DMS53 treated with DMSO at 0.1 percent for 48 hours (cell line): ENCODE measurements around the gene IGF1.
"Not testable (repeated sequence)": the region's sequence is repeated elsewhere in the genome, so short reads cannot be mapped to it uniquely, and the experiment has no call there.

Source experiments
- DNase-seq: peaks from one replicate; lab custom pipeline; 2025; ENCODE audit not compliant: unreplicated experiment; lab: John Stamatoyannopoulos, UW

Gene IGF1

GRCh38 chr12:102462795-102463465, 17.4 kb downstream of the IGF1 start:
- DNase-seq: no peak

GRCh38 chr12:102462386-102462785, 18.0 kb downstream of the IGF1 start:
- no peak for DNase-seq

- no peak for DNase-seq
Observed at GRCh38 chr12:102461501-102461900, 18.9 kb downstream of the IGF1 start.

GRCh38 chr12:102459314-102459713, 21.0 kb downstream of the IGF1 start:
- DNase-seq: no peak

- DNase-seq: no peak
Observed at GRCh38 chr12:102454808-102455760, 25.3 kb downstream of the IGF1 start.

GRCh38 chr12:102454330-102454729, 26.0 kb downstream of the IGF1 start:
- peak; percentile 53 for DNase-seq

- no peak for DNase-seq
Observed at GRCh38 chr12:102452605-102453004, 27.8 kb downstream of the IGF1 start.

- not testable (repeated sequence) for DNase-seq
Observed at GRCh38 chr12:102449018-102449417, 31.3 kb downstream of the IGF1 start.

- DNase-seq: not testable (repeated sequence)
Observed at GRCh38 chr12:102447426-102447825, 32.9 kb downstream of the IGF1 start.

- DNase-seq: no peak
Observed at GRCh38 chr12:102444707-102445106, 35.7 kb downstream of the IGF1 start.

- no peak for DNase-seq
Observed at GRCh38 chr12:102444093-102444492, 36.3 kb downstream of the IGF1 start.

- DNase-seq: no peak
Observed at GRCh38 chr12:102441077-102441596, 39.2 kb downstream of the IGF1 start.

GRCh38 chr12:102439426-102440405, 40.6 kb downstream of the IGF1 start:
- DNase-seq: no peak

GRCh38 chr12:102438827-102439210, 41.5 kb downstream of the IGF1 start:
- no peak for DNase-seq

- no peak for DNase-seq
Observed at GRCh38 chr12:102438047-102438826, 42.1 kb downstream of the IGF1 start.

GRCh38 chr12:102437511-102437910, 42.9 kb downstream of the IGF1 start:
- DNase-seq: no peak

GRCh38 chr12:102436867-102437266, 43.5 kb downstream of the IGF1 start:
- peak; percentile 28 for DNase-seq

- DNase-seq: no peak
Observed at GRCh38 chr12:102435827-102436436, 44.4 kb downstream of the IGF1 start.

GRCh38 chr12:102433304-102433703, 47.1 kb downstream of the IGF1 start:
- no peak for DNase-seq

- no peak for DNase-seq
Observed at GRCh38 chr12:102430661-102431060, 49.7 kb downstream of the IGF1 start.
